ENCODE data around the gene MORN3.
"Not testable (repeated sequence)": the region's sequence is repeated elsewhere in the genome, so short reads cannot be mapped to it uniquely, and the experiment has no call there.

The MORN3 gene

DNA sequence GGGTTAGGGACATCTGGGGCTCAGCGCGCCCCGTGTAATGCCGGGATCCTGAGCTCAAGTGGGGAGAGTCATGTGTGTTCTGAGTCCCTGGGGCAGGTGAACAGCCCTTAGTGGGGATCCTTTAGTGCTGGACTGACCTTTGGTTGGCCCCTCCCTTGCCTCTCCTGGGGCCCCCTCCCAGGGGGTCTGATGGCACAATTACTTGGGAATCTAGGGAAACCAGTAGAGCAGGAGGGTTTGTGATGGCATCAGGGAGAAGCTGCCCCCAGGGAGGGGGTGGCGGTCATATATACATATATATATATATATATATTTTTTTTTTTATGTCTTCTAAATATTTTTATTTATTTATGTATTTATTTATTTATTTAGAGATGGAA is at the start of gene MORN3:
Gene MORN3 (minus strand): TSS at position 134 of the 380 bp plus-strand sequence. CDS start 171 bp downstream, outside the sequence.
- DNase-seq (ENCODE audit: low read depth in 2 of 2), result no peak

DNA sequence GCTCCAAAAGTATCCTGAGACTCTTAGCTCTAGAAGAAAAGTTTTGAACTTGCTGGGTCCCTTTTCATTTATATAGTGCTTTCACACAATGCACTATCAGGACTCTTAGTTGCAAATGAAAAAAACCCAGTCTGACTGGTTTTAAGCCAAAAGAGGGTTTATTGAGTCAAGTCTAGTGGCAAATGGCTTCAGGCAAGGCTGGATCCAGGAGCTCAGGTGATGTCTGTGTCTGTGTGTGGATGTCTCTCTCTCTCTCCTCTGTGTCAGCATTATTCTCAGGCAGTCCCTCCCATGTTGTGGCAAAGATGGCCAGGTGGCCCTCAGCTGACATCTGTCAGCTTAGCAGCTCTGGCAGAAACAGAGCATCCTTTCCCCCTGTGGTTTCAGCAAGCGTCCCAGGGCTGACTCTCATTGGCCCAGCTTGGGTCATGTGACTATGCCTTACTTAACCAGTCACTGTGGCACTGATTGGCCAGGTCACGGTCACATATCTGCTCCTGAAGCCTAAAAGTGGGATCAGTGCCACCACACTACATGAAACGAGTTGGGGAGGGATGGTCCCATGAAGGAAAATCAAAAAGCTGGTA is 49.3 kb upstream of the MORN3 start:
- DNase-seq (ENCODE audit: low read depth in 2 of 2), result no peak

DNA sequence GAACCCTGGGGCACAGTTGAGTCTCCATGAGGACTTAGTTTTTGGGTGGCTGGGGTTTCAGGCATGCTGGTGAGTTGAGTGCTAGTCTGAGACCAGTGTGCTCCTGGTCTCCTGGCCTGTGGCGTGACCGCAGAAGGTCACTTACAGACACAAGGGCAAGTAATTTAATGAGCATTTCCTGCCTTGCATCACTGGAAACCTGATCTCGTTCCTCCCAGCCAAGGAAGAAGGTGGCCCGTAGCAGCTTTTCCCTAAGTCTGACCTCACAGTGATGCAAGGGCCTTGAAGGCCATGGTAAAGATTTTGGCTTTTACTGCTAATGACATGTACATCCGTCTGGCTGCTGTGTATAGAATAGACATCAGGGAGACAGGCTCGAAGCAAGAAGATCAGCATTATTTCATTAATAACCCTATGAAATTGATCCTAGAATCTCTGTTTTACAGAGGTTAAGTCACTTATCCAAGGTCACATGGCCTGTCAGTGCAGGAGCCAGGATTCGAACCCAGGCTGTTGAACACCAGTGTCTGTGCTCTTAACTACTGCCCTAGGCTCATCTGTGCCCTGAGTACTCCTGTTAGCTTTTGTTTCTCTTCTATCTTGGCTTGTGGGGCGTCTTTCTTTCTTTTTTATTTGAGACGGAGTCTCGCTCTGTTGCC is 47.7 kb upstream of the MORN3 start:
- peak; percentile 47 to 56 for DNase-seq (ENCODE audit: low read depth in 2 of 2)

GRCh38 chr12:121715862-121716435 is 46.5 kb upstream of the MORN3 start:
- no peak for DNase-seq (ENCODE audit: low read depth in 2 of 2)

GRCh38 chr12:121715055-121715454 is 45.6 kb upstream of the MORN3 start:
- DNase-seq (ENCODE audit: low read depth in 2 of 2), result not testable (repeated sequence)

- no peak for DNase-seq (ENCODE audit: low read depth in 2 of 2)
Observed at GRCh38 chr12:121713793-121714192, 44.3 kb upstream of the MORN3 start.

- DNase-seq (ENCODE audit: low read depth in 2 of 2), result no peak
Observed at GRCh38 chr12:121713257-121713777, 43.9 kb upstream of the MORN3 start.

GRCh38 chr12:121712461-121713256 is 43.2 kb upstream of the MORN3 start, which contains the start of gene TMEM120B:
Gene TMEM120B (plus strand): TSS chr12:121712752. CDS start chr12:121712896, 144 bp downstream.
- peak in 1 of 2 experiments; percentile 32 for DNase-seq (ENCODE audit: low read depth in 2 of 2)

- DNase-seq (ENCODE audit: low read depth in 2 of 2), result no peak
Observed at GRCh38 chr12:121712190-121712460, 42.7 kb upstream of the MORN3 start.

- no peak for DNase-seq (ENCODE audit: low read depth in 2 of 2)
Observed at GRCh38 chr12:121711361-121712189, 42.1 kb upstream of the MORN3 start.

DNA sequence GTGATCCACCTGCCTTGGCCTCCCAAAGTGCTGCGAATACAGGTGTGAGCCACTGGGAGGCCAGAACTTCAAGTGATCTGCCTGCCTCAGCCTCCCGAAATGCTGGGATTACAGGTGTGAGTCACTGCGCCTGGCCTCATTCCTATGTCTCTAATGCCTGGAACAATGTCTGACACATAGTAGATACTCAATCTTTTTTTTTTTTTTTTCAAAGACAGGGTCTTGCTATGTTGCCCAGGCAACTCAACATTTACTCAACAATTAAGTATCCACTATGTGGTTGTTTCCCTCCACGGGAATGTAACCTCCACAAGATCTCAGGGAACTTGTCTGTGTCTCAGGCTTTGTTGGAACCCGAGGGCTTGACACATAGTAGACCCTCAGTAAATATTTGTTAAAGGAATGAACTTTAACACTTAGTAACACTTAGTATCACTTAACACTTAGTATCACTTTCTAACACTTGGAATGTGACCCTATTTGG is 40.1 kb upstream of the MORN3 start:
- no peak for DNase-seq (ENCODE audit: low read depth in 2 of 2)

DNA sequence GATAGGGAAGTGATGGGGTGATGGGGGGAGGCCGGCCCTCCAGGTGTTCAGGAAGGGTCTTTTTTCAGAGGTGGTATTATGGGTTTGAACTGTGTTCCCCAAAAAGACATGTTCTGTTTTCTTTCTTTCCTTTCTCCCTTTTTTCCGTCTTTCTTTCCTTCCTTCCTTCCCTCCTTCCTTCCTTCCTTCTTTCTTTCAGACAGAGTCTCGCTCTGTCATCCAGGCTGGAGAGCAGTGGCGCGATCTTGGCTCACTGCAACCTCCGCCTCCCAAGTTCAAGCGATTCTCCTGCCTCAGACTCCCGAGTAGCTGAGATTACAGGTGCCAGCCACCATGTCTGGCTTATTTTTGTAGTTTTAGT is 39.6 kb upstream of the MORN3 start:
- not testable (repeated sequence) for DNase-seq (ENCODE audit: low read depth in 2 of 2)

DNA sequence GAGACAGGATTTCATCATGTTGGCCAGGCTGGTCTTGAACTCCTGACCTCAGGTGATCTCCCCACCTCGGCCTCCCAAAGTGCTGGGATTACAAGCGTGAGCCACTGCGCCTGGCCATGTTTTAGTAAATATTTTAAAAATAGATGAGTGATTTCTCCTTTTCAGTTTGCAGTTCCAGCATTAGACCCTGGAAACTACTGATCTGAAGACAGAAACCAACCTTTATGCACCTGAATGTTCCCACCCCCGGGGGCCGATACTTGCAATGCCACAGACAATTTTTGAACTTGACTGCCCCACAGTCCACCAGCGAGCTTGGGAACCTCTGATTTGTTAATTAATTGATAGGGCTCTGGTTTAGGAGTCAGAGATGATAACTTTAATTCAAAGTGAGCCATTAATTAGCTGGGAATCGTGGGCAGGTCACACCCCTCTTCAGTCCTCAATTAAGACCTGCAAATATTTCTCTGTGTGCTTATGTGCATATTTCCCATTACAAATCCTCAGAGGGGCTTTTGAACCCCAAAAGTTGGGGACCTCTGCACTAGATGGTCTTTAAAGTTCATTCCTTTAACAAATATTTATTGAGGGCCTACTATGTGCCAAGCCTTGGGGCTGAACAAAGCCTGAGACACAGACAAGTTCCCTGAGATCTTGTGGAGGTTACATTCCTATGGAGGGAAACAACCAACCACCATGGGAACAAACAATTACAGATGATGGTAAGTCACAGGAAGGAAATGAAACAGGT is 39.0 kb upstream of the MORN3 start:
- no peak for DNase-seq (ENCODE audit: low read depth in 2 of 2)

DNA sequence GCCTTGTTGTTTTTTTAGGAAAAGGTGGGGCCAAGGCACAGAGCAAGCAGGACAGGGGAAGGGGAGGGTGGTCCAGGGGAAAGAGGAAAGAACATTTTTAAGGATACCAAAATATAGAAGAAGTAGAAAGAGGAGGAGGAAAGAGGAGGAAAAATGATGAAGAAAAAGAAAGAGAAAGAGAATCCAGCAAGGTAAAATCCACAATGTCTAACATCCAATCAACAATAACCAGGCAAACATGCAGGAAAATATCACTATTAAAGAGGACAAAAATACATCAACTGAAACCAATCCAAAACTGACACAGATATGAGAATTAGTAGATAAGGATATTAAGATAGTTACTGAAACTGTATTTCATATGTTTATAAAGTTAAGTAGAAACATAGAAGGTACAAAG is 36.1 kb upstream of the MORN3 start:
- DNase-seq (ENCODE audit: low read depth in 2 of 2), result no peak

DNA sequence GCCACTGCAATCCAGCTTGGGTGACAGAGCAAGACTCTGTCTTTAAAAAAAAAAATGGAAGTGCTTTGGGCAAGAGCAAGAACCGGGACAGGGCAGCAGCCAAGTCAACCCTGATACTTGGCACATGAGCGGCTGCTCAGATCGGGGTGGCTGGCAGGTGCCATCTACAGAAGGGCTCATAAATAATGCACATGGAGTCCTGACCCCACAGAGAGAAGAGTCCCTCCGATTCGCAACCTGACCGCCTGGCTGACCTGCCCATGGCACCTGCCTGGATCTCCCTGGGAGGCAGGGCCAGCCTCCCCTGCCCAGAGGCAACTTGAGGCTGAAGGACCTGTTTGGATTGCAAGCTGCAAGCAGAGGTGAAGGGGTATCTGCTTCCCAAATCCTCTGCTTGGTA is 33.5 kb upstream of the MORN3 start:
- DNase-seq (ENCODE audit: low read depth in 2 of 2), result no peak

DNA sequence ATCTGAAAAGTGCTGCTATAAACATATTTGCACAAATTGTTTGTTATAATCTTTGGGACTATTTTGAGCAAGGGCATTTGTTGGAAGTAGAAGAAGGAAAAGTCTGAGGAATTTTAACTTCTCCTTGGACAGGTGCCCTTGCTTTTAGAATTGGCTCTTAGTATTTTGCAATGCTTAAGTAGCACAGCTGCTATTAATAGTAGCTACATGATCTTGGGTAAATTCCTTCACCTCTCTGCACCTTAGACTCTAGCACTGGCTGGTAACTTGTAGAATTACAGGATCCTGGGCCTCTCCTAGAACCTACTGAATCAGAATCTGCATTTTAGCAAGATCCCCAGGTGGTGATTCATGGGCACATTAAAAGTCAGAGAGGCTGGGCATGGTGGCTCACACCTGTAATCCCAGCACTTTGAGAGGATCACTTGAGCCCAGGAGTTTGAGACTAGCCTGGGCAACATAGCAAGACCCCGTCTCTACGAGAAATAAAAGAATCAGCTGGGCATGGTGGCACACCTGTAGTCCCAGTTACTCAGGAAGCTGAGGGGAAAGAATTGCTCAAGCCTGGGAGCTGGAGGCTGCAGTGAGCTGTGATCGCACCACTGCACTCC is 32.3 kb upstream of the MORN3 start:
- DNase-seq (ENCODE audit: low read depth in 2 of 2), result no peak

- not testable (repeated sequence) for DNase-seq (ENCODE audit: low read depth in 2 of 2)
Observed at GRCh38 chr12:121697861-121698260, 28.4 kb upstream of the MORN3 start.

GRCh38 chr12:121697093-121697698 is 27.7 kb upstream of the MORN3 start:
- peak in 1 of 2 experiments; percentile 27 for DNase-seq (ENCODE audit: low read depth in 2 of 2)

GRCh38 chr12:121693155-121693687 is 23.8 kb upstream of the MORN3 start:
- no peak for DNase-seq (ENCODE audit: low read depth in 2 of 2)

All from fibroblast of skin of left quadriceps (primary cell).